ENCODE data around the gene HECW1. TPM values are rescaled to one million over a fixed set of nuclear protein-coding genes. Genes with fewer than 3 reads are reported as not detected.
A peak's percentile ranks its signal among the peaks of the same experiment; 100 is the strongest.

HECW1 gene
- total RNA-seq, 1 donor from 2014 or later: not detected

DNA sequence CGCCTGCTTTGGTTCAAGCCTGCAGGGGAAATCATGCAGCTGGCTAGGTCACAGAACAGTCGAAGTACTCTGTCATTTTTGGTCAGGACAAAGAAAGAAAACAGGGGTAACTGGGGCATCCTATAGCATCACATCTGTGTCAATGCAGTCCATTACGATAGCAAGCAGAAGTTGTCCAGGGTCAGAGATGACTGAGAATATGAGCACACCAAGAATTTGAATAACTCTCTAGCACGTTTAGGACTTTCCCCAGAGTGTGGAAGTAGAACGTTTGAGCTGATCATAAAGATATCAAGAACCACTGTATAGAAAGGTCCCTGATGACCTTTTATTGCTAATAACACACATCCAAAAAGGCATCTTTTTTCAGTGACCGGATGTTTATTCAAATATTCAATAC lies 12.7 kb upstream of the HECW1 start:
- no peak overlapping the region for H3K27ac Mint-ChIP-seq
- no peak overlapping the region for H3K4me3 Mint-ChIP-seq
- no peaks in the 10 kb centered on the region for H3K27me3 Mint-ChIP-seq
- intact Hi-C loops (cut with micrococcal nuclease): no loop called here
- DNase-seq (no peak), ATAC-seq (ENCODE audit: low read depth) (no peak)
- TF ChIP-seq CTCF (IDR thresholded peaks at IDR 0.05): no peak
- H3K9me3 Mint-ChIP-seq: peaks cover 11% of the 10 kb centered on the region
- POLR2A ChIA-PET: no interaction called here
- H3K4me1 Mint-ChIP-seq: peaks cover 2% of the 10 kb centered on the region
- no peaks in the 10 kb centered on the region for H3K36me3 Mint-ChIP-seq (ENCODE audit: low read depth)
- CTCF ChIA-PET: no interaction called here

DNA sequence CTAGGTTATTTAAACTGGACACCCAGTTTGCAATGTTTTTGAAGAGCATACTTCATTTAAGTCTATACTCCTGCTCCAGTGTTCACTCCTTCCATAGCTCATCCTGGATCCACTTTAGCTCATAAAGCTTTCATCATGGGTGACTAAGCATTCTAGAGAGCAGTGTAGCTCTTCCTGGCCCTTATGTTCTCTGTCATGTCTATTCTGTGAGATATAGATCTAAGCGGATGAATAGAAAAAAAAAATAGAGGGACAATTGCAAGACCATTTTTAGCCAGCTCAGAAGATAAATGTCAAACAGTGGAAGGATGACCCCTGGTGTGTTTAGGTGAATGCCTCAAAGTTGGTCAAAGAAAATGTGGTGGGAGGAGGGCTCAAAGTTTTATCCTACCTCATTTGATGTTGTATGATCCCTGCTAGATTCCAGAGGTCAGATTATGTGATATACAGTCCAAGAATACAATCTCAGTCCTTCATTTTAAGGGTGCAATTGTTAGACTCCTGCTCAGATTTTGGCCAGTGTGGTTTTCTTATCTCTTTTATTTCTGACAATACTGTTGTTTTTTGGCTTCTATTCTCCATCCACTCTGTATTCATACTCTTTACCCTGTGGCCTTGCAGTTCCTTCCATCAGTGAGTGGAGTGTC lies 7.5 kb upstream of the HECW1 start:
- no peak for ATAC-seq (ENCODE audit: low read depth)
- ChIA-PET POLR2A (no interaction called here), CTCF (no interaction called here)
- DNase-seq: no peak
- intact Hi-C loops (cut with micrococcal nuclease): no loop called here
- Mint-ChIP-seq H3K36me3 (ENCODE audit: low read depth) (no peaks in the 10 kb centered on the region), H3K27me3 (peaks cover 22% of the 10 kb centered on the region), H3K27ac (no peak overlapping the region), H3K9me3 (no peaks in the 10 kb centered on the region), H3K4me3 (no peak overlapping the region), H3K4me1 (no peaks in the 10 kb centered on the region)
- TF ChIP-seq CTCF (IDR thresholded peaks at IDR 0.05): no peak

- Mint-ChIP-seq H3K4me1 (no peaks in the 10 kb centered on the region), H3K27ac (no peak overlapping the region), H3K36me3 (ENCODE audit: low read depth) (no peaks in the 10 kb centered on the region), H3K9me3 (no peaks in the 10 kb centered on the region), H3K27me3 (peaks cover 22% of the 10 kb centered on the region), H3K4me3 (no peak overlapping the region)
- ATAC-seq (ENCODE audit: low read depth): no peak
- no peak for TF ChIP-seq CTCF (IDR thresholded peaks at IDR 0.05)
- CTCF ChIA-PET: no interaction called here
- POLR2A ChIA-PET: no interaction called here
- no peak for DNase-seq
- intact Hi-C loops (cut with micrococcal nuclease): no loop called here
Observed at GRCh38 chr7:43105521-43106120, 6.8 kb upstream of the HECW1 start.

- H3K9me3 Mint-ChIP-seq: no peaks in the 10 kb centered on the region
- intact Hi-C loops (cut with micrococcal nuclease): loop anchor here (1.0 kb wide), 1 partner anchor 167 kb away; no protein-coding TSS in a partner anchor
- DNase-seq (peak; percentile 30), ATAC-seq (ENCODE audit: low read depth) (peak; percentile 56)
- peaks cover 2% of the 10 kb centered on the region for H3K4me1 Mint-ChIP-seq
- POLR2A ChIA-PET: no interaction called here
- CTCF ChIA-PET: interaction anchor here (0.6 to 1.6 kb wide), 3 partner anchors 166 to 725 kb away, joined by 3 to 4 read pairs (median 3); no protein-coding TSS in a partner anchor
- no peaks in the 10 kb centered on the region for H3K36me3 Mint-ChIP-seq (ENCODE audit: low read depth)
- H3K4me3 Mint-ChIP-seq: no peak overlapping the region
- peaks cover 34% of the 10 kb centered on the region for H3K27me3 Mint-ChIP-seq
- TF ChIP-seq CTCF (IDR thresholded peaks at IDR 0.05): peak; percentile 59
- H3K27ac Mint-ChIP-seq: no peak overlapping the region
Observed at GRCh38 chr7:43108255-43109011, 4.0 kb upstream of the HECW1 start.
